ENCODE results near the gene WFIKKN2. TPM values are rescaled to one million over a fixed set of nuclear protein-coding genes. Genes with fewer than 3 reads are reported as not detected.

WFIKKN2 gene
- total RNA-seq, 1 experiment from 2014 or later: not detected

DNA sequence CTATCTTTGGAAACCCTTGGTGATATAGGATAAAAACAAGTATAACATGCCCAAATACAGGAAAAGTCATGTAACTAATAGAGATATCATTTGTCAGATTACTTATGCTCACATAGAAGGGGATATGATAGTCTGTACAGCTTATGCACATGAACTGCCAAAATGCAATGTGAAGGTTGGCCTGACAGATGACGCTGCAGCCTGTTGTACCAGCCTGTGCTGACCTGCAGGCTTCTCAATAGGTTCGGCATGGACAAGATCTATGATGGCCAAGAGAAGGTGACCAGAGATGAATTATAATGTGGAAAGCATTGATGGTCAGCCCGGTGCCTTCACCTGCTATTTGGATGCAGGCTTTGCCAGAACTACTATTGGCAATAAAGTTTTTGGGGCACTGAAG is 12.7 kb downstream of the WFIKKN2 start:
- intact Hi-C loops (cut with micrococcal nuclease; ENCODE audit: unreplicated experiment): no loop called here
- no peak overlapping the region for H3K4me3 ChIP-seq (ENCODE audit: low read depth, low read length, poor library complexity, severe bottlenecking)
- BruUV-seq (replicated peaks): no TSS peak
- no peak for DNase-seq (ENCODE audit: low spot score)
- TF ChIP-seq EZH2 (IDR thresholded peaks at IDR 0.05; ENCODE audit: borderline replicate concordance, low read depth, low read length, poor library complexity, severe bottlenecking) (no peak), CTCF (conservative IDR thresholded peaks at IDR 0.05; ENCODE audit: low read depth, low read length) (no peak)
- ChIA-PET POLR2A (ENCODE audit: low non-redundant PET) (no interaction called here), CTCF (no interaction called here)
- H3K4me1 ChIP-seq (ENCODE audit: insufficient read depth, low read length, poor library complexity, severe bottlenecking): no peaks in the 10 kb centered on the region
- H3K27me3 ChIP-seq (replicated peaks; ENCODE audit: insufficient read depth, low read depth, low read length, poor library complexity): no peaks in the 10 kb centered on the region
- no peaks in the 10 kb centered on the region for H3K36me3 ChIP-seq (ENCODE audit: insufficient read depth, low read length, poor library complexity, severe bottlenecking)
- H3K9me3 ChIP-seq (ENCODE audit: low read depth, low read length, poor library complexity, severe bottlenecking): no peaks in the 10 kb centered on the region
- no peak overlapping the region for H3K27ac ChIP-seq (ENCODE audit: low read depth, low read length, poor library complexity, severe bottlenecking)

- H3K36me3 ChIP-seq (ENCODE audit: insufficient read depth, low read length, poor library complexity, severe bottlenecking): no peaks in the 10 kb centered on the region
- ChIA-PET CTCF (no interaction called here), POLR2A (ENCODE audit: low non-redundant PET) (no interaction called here)
- TF ChIP-seq CTCF (conservative IDR thresholded peaks at IDR 0.05; ENCODE audit: low read depth, low read length) (no peak), EZH2 (IDR thresholded peaks at IDR 0.05; ENCODE audit: borderline replicate concordance, low read depth, low read length, poor library complexity, severe bottlenecking) (no peak)
- BruUV-seq (replicated peaks): no TSS peak
- no peak for DNase-seq (ENCODE audit: low spot score)
- H3K9me3 ChIP-seq (ENCODE audit: low read depth, low read length, poor library complexity, severe bottlenecking): no peaks in the 10 kb centered on the region
- H3K4me3 ChIP-seq (ENCODE audit: low read depth, low read length, poor library complexity, severe bottlenecking): no peak overlapping the region
- intact Hi-C loops (cut with micrococcal nuclease; ENCODE audit: unreplicated experiment): no loop called here
- no peaks in the 10 kb centered on the region for H3K4me1 ChIP-seq (ENCODE audit: insufficient read depth, low read length, poor library complexity, severe bottlenecking)
- H3K27ac ChIP-seq (ENCODE audit: low read depth, low read length, poor library complexity, severe bottlenecking): no peak overlapping the region
- H3K27me3 ChIP-seq (replicated peaks; ENCODE audit: insufficient read depth, low read depth, low read length, poor library complexity): no peaks in the 10 kb centered on the region
These were observed 13.3 kb downstream of the WFIKKN2 start for GRCh38 chr17:50848711-50849110.

- Histone ChIP-seq H3K4me3 (ENCODE audit: low read depth, low read length, poor library complexity, severe bottlenecking) (no peak overlapping the region), H3K9me3 (ENCODE audit: low read depth, low read length, poor library complexity, severe bottlenecking) (no peaks in the 10 kb centered on the region), H3K36me3 (ENCODE audit: insufficient read depth, low read length, poor library complexity, severe bottlenecking) (no peaks in the 10 kb centered on the region), H3K27me3 (replicated peaks; ENCODE audit: insufficient read depth, low read depth, low read length, poor library complexity) (no peaks in the 10 kb centered on the region), H3K27ac (ENCODE audit: low read depth, low read length, poor library complexity, severe bottlenecking) (no peak overlapping the region), H3K4me1 (ENCODE audit: insufficient read depth, low read length, poor library complexity, severe bottlenecking) (no peaks in the 10 kb centered on the region)
- ChIA-PET POLR2A (ENCODE audit: low non-redundant PET) (no interaction called here), CTCF (no interaction called here)
- intact Hi-C loops (cut with micrococcal nuclease; ENCODE audit: unreplicated experiment): loop anchor here (5.0 to 10.0 kb wide), 2 partner anchors 204 to 302 kb away; partner anchors contain the start of gene NME1
- no peak for TF ChIP-seq CTCF (conservative IDR thresholded peaks at IDR 0.05; ENCODE audit: low read depth, low read length)
- TF ChIP-seq EZH2 (IDR thresholded peaks at IDR 0.05; ENCODE audit: borderline replicate concordance, low read depth, low read length, poor library complexity, severe bottlenecking): no peak
- no TSS peak for BruUV-seq (replicated peaks)
- DNase-seq (ENCODE audit: low spot score): no peak
These were observed 15.3 kb downstream of the WFIKKN2 start for GRCh38 chr17:50850640-50851039.
